Activated B cell treated with CpG ODN at 0.5 μM for 24 hours (primary cell): ENCODE measurements around the gene TRAF2. TPM values are rescaled to one million over a fixed set of nuclear protein-coding genes. Genes with fewer than 3 reads are reported as not detected.
A peak's percentile ranks its signal among the peaks of the same experiment; 100 is the strongest.

ENCODE experiments used
- ATAC-seq: fragments of 200-7000 bp; cut with Tn5 transposase; one replicate; pipeline ENCODE4 v1.10.0; 2021; ENCODE audit warnings: low read depth, mild to moderate bottlenecking, moderate library complexity
- CTCF ChIA-PET: fragments of 350-600 bp; sonication (Branson Sonifier 250); formaldehyde crosslinking; loops from one replicate; lab custom pipeline; 2021; ENCODE audit warnings: antibody characterized with exemption; lab: Charles Lee
- POLR2A ChIA-PET: fragments of 350-600 bp; sonication (Branson Sonifier 250); formaldehyde crosslinking; loops from one replicate; lab custom pipeline; 2021; ENCODE audit warnings: antibody characterized with exemption; lab: Charles Lee
- DNase-seq: peaks from one replicate; pipeline ENCODE4 v3.0.0; 2022
- H3K27ac Mint-ChIP-seq: one replicate; pipeline ENCODE4 v1.8.0; 2020; ENCODE audit warnings: mixed read lengths
- H3K27me3 Mint-ChIP-seq: one replicate; pipeline ENCODE4 v1.8.0; 2021; ENCODE audit warnings: mixed read lengths
- H3K36me3 Mint-ChIP-seq: one replicate; pipeline ENCODE4 v1.8.0; 2021; ENCODE audit warnings: low read depth, mixed read lengths
- H3K4me1 Mint-ChIP-seq: one replicate; pipeline ENCODE4 v1.8.0; 2021; ENCODE audit warnings: mixed read lengths
- H3K4me3 Mint-ChIP-seq: one replicate; pipeline ENCODE4 v1.8.0; 2020; ENCODE audit warnings: mild to moderate bottlenecking, mixed read lengths
- H3K9me3 Mint-ChIP-seq: one replicate; pipeline ENCODE4 v1.8.0; 2020; ENCODE audit warnings: mixed read lengths
- CTCF ChIP-seq: fragments of 200-600 bp; IDR thresholded peaks from one replicate; pipeline ENCODE4 v1.8.0; 2022; ENCODE audit warnings: antibody characterized with exemption, mild to moderate bottlenecking
- intact Hi-C: fragments of 100-400 bp; cut with micrococcal nuclease; formaldehyde crosslinking; loops from one replicate; pipeline ENCODE4 v1.15.1; 2024
- total RNA-seq: library from RNA; stranded (reverse); gene quantifications from 2 replicates; pipeline ENCODE4 v1.2.3, GENCODE V29; 2022

The TRAF2 gene
- total RNA-seq, 1 donor from 2014 or later = 58.2 TPM

- TF ChIP-seq CTCF = no peak
- Mint-ChIP-seq H3K36me3 (peaks cover 21% of the 10 kb centered on the region), H3K9me3 (no peaks in the 10 kb centered on the region), H3K27ac (peak overlapping the region; percentile 62), H3K4me1 (peaks cover 18% of the 10 kb centered on the region), H3K27me3 (no peaks in the 10 kb centered on the region), H3K4me3 (no peak overlapping the region)
- intact Hi-C loops = no loop called here
- DNase-seq (no peak), ATAC-seq (no peak)
- POLR2A ChIA-PET = interaction anchor here (0.5 to 1.3 kb wide), 4 partner anchors 45 to 168 kb away, joined by 4 to 8 read pairs (median 6); partner anchors contain the start of gene TRAF2
- CTCF ChIA-PET = interaction anchor here (0.6 kb wide), 1 partner anchor 354 kb away, joined by 3 read pairs; no protein-coding TSS in a partner anchor
These were observed 45.4 kb downstream of the TRAF2 start for GRCh38 chr9:136931611-136932130.

- CTCF ChIA-PET = no interaction called here
- POLR2A ChIA-PET = no interaction called here
- Mint-ChIP-seq H3K4me3 (no peak overlapping the region), H3K4me1 (peaks cover 18% of the 10 kb centered on the region), H3K27ac (no peak overlapping the region), H3K27me3 (no peaks in the 10 kb centered on the region), H3K36me3 (peaks cover 20% of the 10 kb centered on the region), H3K9me3 (no peaks in the 10 kb centered on the region)
- intact Hi-C loops = no loop called here
- ATAC-seq (no peak), DNase-seq (no peak)
- no peak for TF ChIP-seq CTCF
These were observed 48.0 kb downstream of the TRAF2 start for GRCh38 chr9:136934277-136934676.

GRCh38 chr9:136935651-136936050 lies 49.3 kb downstream of the TRAF2 start:
- Mint-ChIP-seq H3K36me3 (peaks cover 28% of the 10 kb centered on the region), H3K27me3 (no peaks in the 10 kb centered on the region), H3K4me3 (no peak overlapping the region), H3K27ac (no peak overlapping the region), H3K9me3 (no peaks in the 10 kb centered on the region), H3K4me1 (peaks cover 18% of the 10 kb centered on the region)
- intact Hi-C loops = no loop called here
- no peak for ATAC-seq
- DNase-seq = no peak
- ChIA-PET CTCF (no interaction called here), POLR2A (no interaction called here)
- no peak for TF ChIP-seq CTCF

- Mint-ChIP-seq H3K9me3 (no peaks in the 10 kb centered on the region), H3K4me1 (peaks cover 16% of the 10 kb centered on the region), H3K4me3 (no peak overlapping the region), H3K27me3 (no peaks in the 10 kb centered on the region), H3K27ac (no peak overlapping the region), H3K36me3 (peaks cover 36% of the 10 kb centered on the region)
- TF ChIP-seq CTCF = no peak
- CTCF ChIA-PET = no interaction called here
- ATAC-seq = no peak
- POLR2A ChIA-PET = no interaction called here
- intact Hi-C loops = no loop called here
- no peak for DNase-seq
These were observed 50.4 kb downstream of the TRAF2 start for GRCh38 chr9:136936645-136937170.

GRCh38 chr9:136937186-136938001 lies 51.1 kb downstream of the TRAF2 start:
- no peak for ATAC-seq
- Mint-ChIP-seq H3K36me3 (peaks cover 43% of the 10 kb centered on the region), H3K27me3 (no peaks in the 10 kb centered on the region), H3K27ac (no peak overlapping the region), H3K4me3 (no peak overlapping the region), H3K9me3 (no peaks in the 10 kb centered on the region), H3K4me1 (peaks cover 9% of the 10 kb centered on the region)
- TF ChIP-seq CTCF = no peak
- no peak for DNase-seq
- ChIA-PET POLR2A (no interaction called here), CTCF (no interaction called here)
- intact Hi-C loops = no loop called here
